KBM-7 (cell line): ENCODE data around the gene MAN2A2.
"Not testable (repeated sequence)": the region's sequence is repeated elsewhere in the genome, so short reads cannot be mapped to it uniquely, and the experiment has no call there.

Experiments
- DNase-seq: peaks from one replicate; pipeline ENCODE4 v3.0.0-alpha.2; 2015
- in situ Hi-C: fragments of 300-500 bp; cut with MboI; formaldehyde crosslinking; loops from 2 replicates; pipeline ENCODE4 v1.14.3; 2020; ENCODE audit warnings: low sequenced_read_pairs, low pct_unique_long_range_greater_than_20kb, mixed read lengths

MAN2A2 gene

DNA sequence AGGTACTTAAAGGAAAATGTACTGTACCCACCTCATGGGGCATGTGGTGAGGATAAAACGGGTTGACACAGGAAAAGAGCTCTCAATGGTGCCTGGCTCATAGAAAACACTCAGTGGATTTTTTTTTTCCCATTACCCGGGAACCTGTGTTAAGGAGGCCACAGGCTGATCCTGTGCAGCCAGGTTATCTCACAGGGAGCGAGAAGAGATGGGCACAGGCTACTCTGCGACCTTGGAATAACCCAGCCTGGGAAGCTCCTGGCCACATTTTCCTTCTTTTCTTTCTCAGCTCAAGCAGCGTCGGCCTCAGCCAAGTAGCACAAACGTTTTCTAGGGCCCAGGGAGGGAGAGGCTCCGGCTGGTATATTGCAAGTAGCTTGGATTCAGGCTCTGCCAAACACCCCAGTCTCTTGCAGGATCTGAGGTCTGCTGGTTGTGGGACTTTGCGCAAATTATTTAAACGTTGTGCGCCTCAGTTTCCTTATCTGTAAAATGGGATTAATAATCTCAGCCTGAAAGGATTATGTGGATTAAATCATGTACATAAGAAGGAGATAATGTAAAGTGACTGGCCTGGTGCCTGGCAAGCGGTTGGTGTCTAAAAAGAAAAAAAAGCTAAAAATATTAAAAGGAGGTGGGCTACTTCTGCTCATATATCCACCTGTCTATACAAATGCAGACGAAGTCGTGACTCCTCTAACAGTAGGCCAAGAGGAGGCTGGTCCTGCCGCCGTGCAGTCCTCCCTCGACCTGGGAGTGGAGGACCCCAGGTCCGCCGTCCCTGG is 32.6 kb upstream of the MAN2A2 start:
- in situ Hi-C loops, result no loop called here
- DNase-seq, result peak; percentile 48

DNA sequence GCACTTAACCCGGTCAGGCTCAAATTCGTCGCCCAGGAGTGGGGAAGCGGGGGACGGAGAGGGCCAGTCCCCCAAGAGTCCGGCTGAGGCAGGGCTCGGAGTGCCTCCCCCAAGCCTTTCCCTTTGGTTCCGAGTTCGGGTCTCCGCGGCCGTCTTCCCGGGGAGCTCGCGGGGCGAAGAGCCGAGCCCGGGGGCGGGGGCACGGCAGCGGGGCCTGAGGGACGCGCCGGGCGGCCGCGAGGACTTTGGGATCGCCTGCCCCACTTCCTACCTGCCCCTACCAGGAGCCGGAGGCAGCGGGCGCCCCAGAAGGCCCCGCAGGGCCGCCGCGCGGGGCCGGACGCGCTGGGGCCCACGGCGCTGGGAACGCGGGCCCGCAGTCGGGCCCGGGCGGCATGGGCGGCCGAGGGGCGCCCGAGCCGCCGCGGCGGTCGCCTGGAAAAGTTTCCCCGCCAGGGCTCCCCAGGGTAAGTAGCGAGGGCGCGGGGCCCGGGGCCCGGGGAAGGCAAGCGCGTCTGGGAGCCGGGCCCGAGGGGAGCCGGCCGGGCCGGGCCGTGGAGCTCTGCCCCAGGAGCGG is 31.9 kb upstream of the MAN2A2 start:
- in situ Hi-C loops, result no loop called here
- no peak for DNase-seq

- no peak for DNase-seq
- in situ Hi-C loops, result no loop called here
Observed at GRCh38 chr15:90871716-90872485, 31.2 kb upstream of the MAN2A2 start.

DNA sequence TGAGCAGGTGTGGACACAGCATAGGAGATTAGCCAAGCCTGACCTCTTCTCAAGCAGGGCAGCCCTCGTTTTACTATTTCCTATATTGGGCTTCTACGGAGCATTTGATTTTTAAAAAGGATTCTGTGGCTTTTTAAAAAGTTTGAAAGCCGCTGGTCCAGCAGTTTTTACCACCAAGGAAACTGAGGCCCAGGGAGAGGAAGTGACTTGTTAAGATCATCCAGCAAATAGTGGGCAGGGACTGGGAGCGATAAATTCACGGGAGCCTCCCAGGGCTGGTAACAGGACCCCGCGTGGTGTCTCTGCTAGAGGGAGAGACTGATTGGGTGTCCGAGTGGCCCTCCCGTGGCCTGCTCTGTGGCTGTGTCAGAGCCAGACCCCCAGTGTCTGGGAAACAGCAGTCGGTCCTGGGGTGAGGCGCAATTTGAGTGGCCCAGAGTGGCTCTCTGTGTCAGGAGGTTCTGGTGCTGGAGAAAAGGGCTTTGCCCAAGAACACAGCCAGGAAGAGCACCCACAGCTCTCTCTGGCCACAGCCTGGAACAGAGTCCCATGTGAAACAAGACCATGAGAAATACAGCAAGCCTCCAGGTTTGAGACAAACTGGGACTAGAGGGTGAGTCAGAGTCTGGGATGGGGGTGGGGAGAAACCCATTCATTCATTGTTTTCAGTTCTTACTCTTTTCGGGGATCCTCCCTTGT is 30.5 kb upstream of the MAN2A2 start:
- DNase-seq, result peak; percentile 26
- in situ Hi-C loops, result no loop called here

- no peak for DNase-seq
- in situ Hi-C loops, result no loop called here
Observed at GRCh38 chr15:90873488-90873997, 29.6 kb upstream of the MAN2A2 start.

DNA sequence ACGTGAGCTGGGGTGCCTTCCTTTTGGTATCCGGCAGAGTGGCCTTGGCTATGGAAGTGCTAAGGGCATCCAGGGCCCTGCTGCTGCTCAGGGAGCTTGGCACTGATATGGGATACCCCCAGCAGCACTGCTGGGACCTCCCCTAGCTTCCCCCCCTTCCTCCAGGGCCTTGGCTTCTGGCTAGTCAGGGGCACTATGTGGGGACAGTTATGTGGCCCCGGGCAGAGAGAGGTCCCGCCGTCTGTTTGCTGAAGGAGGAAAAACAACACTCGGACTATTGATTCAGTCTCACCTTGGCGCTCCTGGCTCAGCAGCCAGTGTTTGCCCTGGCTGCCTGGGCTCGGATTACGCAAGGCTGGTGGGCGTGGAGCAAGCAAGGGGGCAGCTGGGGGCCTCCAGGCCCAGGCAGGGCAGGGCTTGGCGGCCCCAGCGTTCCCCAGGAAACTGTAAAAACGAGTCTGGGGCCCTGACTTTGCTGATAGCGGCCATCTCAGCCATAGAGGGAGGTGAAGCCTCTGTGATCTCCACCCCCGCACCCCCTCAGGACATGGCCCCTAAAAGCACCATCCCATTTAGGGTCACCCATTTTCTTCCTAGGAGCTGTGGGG is 29.0 kb upstream of the MAN2A2 start:
- in situ Hi-C loops, result no loop called here
- DNase-seq, result peak; percentile 45

DNA sequence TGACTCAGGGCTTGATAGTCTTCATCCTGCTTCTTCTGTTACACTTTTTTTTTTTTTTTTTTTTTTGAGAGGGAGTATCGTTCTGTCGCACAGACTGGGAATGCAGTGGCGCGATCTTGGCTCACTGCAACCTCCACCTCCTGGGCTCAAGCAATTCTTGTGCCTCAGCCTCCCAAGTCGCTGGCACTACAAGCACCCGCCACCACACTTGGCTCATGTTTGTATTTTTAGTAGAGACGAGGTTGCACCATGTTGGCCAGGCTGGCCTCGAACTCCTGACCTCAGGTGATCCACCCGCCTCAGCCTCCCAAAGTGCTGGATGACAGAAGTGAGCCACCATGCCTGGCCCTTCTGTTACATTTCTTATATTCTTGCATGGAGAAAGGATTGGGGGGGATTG is 28.1 kb upstream of the MAN2A2 start:
- in situ Hi-C loops, result loop anchor here (25.0 kb wide), 1 partner anchor 238 kb away; no protein-coding TSS in a partner anchor
- DNase-seq, result not testable (repeated sequence)

DNA sequence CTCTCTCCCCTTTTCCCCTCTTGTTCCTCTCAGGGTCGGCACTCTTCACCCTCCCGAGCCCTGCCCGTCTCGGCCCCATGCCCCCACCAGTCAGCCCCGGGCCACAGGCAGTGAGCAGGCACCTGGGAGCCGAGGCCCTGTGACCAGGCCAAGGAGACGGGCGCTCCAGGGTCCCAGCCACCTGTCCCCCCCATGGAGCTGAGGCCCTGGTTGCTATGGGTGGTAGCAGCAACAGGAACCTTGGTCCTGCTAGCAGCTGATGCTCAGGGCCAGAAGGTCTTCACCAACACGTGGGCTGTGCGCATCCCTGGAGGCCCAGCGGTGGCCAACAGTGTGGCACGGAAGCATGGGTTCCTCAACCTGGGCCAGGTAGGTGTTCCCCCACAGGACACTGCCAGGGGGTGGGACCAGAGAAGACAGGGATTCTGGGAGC is 27.5 kb upstream of the MAN2A2 start:
- no peak for DNase-seq
- in situ Hi-C loops, result loop anchor here (25.0 kb wide), 1 partner anchor 238 kb away; no protein-coding TSS in a partner anchor

- no peak for DNase-seq
- in situ Hi-C loops, result loop anchor here (25.0 kb wide), 1 partner anchor 239 kb away; no protein-coding TSS in a partner anchor
Observed at GRCh38 chr15:90876046-90876445, 27.1 kb upstream of the MAN2A2 start.

- no peak for DNase-seq
- in situ Hi-C loops, result loop anchor here (25.0 kb wide), 1 partner anchor 239 kb away; no protein-coding TSS in a partner anchor
Observed at GRCh38 chr15:90876512-90877170, 26.5 kb upstream of the MAN2A2 start.

GRCh38 chr15:90877315-90877714 is 25.8 kb upstream of the MAN2A2 start:
- in situ Hi-C loops, result loop anchor here (25.0 kb wide), 1 partner anchor 240 kb away; no protein-coding TSS in a partner anchor
- no peak for DNase-seq

- in situ Hi-C loops, result loop anchor here (25.0 kb wide), 1 partner anchor 241 kb away; no protein-coding TSS in a partner anchor
- no peak for DNase-seq
Observed at GRCh38 chr15:90877996-90878395, 25.1 kb upstream of the MAN2A2 start.

DNA sequence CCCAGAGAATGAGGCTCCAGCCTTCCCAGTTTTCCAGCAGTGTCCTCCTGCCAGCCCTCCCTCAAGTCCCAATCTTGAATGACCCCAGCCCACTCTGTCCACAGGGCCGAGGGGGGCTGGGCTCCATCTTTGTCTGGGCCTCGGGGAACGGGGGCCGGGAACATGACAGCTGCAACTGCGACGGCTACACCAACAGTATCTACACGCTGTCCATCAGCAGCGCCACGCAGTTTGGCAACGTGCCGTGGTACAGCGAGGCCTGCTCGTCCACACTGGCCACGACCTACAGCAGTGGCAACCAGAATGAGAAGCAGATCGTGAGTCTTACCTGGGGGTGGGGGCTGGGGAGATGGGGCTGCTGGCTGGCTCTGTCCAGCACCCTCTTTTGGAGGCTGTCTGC is 24.4 kb upstream of the MAN2A2 start:
- in situ Hi-C loops, result loop anchor here (25.0 kb wide), 1 partner anchor 241 kb away; no protein-coding TSS in a partner anchor
- DNase-seq, result no peak

DNA sequence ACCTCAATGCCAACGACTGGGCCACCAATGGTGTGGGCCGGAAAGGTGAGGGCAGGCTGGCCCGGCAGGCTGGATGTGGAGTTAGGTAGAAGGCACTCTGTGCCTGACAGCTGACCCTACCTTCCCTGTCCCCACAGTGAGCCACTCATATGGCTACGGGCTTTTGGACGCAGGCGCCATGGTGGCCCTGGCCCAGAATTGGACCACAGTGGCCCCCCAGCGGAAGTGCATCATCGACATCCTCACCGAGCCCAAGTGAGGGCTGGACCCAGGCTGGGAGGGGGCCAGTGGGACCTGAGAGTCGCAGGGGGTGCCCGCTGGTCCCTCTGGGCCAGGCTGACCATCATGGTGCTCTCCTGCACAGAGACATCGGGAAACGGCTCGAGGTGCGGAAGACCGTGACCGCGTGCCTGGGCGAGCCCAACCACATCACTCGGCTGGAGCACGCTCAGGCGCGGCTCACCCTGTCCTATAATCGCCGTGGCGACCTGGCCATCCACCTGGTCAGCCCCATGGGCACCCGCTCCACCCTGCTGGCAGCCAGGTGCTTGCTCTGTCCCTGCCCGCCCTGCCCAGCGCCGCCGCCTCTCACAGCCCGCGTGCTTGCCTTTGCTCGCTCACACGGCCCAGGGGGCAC is 23.3 kb upstream of the MAN2A2 start:
- in situ Hi-C loops, result loop anchor here (25.0 kb wide), 1 partner anchor 243 kb away; no protein-coding TSS in a partner anchor
- no peak for DNase-seq

GRCh38 chr15:90880381-90881145 is 22.5 kb upstream of the MAN2A2 start:
- in situ Hi-C loops, result loop anchor here (25.0 kb wide), 1 partner anchor 243 kb away; no protein-coding TSS in a partner anchor
- DNase-seq, result no peak

DNA sequence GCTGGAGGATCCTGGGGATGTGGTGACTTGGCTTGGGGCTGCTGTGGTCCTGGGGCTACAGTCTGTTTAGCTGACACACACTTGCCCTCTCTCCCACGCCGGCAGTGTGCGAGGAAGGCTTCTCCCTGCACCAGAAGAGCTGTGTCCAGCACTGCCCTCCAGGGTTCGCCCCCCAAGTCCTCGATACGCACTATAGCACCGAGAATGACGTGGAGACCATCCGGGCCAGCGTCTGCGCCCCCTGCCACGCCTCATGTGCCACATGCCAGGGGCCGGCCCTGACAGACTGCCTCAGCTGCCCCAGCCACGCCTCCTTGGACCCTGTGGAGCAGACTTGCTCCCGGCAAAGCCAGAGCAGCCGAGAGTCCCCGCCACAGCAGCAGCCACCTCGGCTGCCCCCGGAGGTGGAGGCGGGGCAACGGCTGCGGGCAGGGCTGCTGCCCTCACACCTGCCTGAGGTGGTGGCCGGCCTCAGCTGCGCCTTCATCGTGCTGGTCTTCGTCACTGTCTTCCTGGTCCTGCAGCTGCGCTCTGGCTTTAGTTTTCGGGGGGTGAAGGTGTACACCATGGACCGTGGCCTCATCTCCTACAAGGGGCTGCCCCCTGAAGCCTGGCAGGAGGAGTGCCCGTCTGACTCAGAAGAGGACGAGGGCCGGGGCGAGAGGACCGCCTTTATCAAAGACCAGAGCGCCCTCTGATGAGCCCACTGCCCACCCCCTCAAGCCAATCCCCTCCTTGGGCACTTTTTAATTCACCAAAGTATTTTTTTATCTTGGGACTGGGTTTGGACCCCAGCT is 21.7 kb upstream of the MAN2A2 start:
- no peak for DNase-seq
- in situ Hi-C loops, result loop anchor here (25.0 kb wide), 1 partner anchor 244 kb away; no protein-coding TSS in a partner anchor
